HT-29 (cell line): ENCODE results near the gene ANKRD44. TPM values are rescaled to one million over a fixed set of nuclear protein-coding genes. Genes with fewer than 3 reads are reported as not detected.
"Not testable (repeated sequence)": the region's sequence is repeated elsewhere in the genome, so short reads cannot be mapped to it uniquely, and the experiment has no call there.

Experiments used
- DNase-seq: peaks from one replicate; pipeline ENCODE4 v3.0.0-alpha.2; 2015; ENCODE audit warnings: low spot score
- total RNA-seq: library from RNA; depleted of rRNA; stranded (reverse); fragments of >200 nt; shearing (Covaris generic); gene quantifications from 2 replicates; pipeline ENCODE4 v1.2.3, GENCODE V29; 2014

ANKRD44 gene
- total RNA-seq, 1 experiment from 2014 or later, result 2.8 TPM

DNA sequence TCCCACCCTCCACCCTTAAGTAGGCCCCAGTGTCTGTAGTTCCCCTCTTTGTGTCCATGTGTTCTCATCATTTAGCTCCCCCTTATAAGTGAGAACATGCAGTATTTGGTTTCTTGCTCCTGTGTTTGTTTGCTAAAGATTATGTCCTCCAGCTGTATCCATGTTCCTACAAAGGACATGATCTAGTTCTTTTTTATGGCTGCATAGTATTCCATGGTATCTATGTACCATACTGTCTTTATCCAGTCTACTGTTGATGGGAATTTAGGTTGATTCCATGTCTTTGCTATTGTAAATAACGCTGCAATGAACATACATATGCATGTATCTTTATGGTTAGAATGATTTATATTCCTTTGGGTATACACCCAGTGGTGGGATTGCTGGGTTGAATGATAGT is 233.9 kb downstream of the ANKRD44 start:
- no peak for DNase-seq

DNA sequence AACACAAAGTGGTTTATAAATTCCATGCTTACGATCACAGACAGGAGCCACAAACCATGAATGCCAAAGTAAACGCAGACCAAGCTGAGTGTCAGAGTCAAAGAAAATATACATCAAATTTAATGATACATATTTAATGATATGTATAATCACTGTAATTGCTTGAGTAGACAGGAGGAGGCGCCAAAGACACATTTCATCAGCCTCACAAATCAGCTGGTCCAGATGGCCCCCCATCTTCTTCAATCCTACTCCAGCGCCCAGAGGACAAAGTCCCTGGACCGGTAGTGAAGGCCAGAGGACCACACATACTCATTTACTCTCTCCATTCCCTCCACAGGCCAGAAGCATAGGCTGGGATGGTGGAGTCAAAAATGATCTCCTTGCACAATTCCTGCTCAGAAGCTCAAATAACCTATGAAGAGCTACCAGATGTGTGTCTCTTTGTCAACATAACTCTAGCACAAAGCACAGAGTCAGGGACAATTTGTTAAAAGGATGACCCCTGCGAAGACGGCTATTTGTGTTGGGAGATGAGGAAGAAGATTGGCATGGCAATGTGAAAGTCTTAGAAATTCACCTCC is 234.7 kb downstream of the ANKRD44 start:
- DNase-seq, result peak; percentile 36

- no peak for DNase-seq
These were observed 235.3 kb downstream of the ANKRD44 start for GRCh38 chr2:197075281-197075680.

DNA sequence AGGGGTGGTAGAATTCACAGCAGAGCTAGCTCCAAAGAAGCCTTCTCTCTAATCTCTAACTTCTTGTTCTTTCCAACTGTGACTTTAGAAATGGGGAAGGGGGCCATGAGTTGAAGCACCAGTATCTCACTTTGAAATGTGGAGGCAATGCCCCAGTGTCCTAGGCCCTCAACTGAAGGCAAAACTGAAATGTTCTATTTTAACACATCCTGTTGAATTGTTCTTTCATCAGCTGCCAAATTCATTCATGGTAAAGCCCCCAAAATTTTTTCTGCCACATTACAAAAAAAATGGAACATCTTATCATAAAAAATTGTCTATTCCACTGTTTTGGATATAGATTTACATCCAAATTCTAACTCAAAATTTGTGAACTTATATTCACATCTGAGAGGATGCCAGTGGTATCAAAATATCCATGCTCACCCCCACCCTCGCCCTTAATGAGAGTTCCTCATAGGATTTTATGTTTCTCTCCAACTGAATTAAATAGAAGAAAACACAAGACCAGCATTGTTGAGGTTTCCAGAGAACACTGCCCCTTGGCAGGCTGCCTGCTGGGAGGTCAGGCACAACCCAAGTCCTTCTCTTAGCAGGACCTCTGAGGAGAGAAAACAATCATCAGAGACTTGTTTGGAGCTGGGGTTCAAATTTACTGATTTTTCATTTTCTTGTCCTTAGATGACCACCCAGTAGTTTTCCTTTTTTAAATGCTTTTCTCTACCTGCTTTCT is 236.7 kb downstream of the ANKRD44 start:
- DNase-seq, result peak; percentile 46

DNA sequence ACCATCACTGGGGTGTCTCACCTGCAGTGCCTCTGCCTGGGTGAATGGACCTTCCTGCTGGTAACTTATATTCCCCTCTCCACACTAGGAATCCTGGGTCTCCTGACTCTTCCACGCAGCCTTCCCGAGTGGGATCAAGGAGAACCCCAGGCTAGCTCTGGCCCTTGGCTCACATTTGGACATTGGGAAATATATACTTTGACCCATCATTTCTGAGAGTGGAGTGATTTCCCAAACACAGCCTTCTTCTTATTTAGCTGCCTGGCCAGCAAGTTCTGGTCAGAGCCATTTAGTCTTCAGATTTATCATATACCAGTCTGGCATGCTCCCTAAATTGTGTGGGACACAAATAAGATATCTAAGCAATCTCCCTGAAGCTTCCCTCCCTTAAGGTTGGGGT is 237.3 kb downstream of the ANKRD44 start:
- DNase-seq, result no peak

GRCh38 chr2:197072533-197072932 is 238.0 kb downstream of the ANKRD44 start:
- no peak for DNase-seq

- DNase-seq, result no peak
These were observed 238.7 kb downstream of the ANKRD44 start for GRCh38 chr2:197071790-197072436.

DNA sequence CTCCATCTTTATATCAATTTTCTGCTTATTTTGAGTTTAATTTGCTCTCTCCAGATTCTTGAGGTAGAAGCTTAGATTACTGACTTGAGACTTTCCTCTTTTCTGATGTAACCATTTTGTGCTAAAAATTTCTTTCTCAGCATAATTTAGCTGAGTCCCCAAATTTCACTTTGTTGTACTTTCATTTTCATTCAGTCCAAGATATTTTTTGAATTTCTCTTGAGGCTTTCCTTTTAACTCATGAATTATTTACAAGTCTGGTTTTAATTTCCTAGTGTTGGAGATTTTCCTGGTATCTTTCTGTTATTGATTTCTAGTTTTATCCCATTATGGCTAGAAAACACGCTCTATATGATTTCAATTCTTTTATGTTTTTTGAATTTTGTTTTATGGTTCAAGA is 239.4 kb downstream of the ANKRD44 start:
- DNase-seq, result no peak

- no peak for DNase-seq
These were observed 240.6 kb downstream of the ANKRD44 start for GRCh38 chr2:197069958-197070357.

DNA sequence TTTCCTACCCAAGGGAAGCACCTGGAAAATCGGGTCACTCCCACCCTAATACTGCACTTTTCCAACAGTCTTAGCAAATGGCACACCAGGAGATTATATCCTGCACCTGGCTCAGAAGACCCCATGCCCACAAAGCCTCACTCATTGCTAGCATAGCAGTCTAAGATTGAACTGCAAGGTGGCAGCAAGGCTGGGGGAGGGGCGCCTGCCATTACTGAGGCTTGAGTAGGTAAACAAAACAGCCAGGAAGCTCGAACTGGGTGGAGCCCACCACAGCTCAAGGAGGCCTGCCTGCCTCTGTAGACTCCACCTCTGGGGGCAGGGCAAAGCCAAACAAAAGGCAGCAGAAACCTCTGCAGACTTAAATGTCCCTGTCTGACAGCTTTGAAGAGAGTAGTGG is 248.0 kb downstream of the ANKRD44 start:
- DNase-seq, result not testable (repeated sequence)

GRCh38 chr2:197059477-197059876 is 251.1 kb downstream of the ANKRD44 start:
- no peak for DNase-seq

DNA sequence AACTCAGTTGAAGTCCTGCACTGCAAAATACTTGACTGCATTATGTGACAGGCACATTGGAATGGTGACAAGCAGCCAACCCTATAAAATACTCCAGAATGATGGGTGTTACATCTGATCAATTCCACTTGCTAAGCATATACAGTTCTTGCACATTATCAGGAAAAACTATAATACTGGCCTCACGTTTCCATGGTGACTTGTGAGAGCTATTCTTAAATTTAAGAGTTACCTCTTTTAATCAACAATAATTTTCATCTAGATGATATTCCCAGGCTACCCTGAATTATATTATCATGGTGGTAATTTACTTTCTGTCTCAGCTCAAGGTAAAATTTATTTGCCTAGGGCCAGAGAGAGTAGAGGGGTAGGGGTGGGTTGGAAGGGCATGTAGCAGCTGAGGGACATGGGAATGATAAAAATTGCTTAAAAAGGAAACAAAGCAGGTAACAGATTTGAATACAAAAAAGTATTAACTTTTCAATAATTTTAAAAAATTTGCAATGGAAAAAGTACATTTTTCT is 251.7 kb downstream of the ANKRD44 start:
- no peak for DNase-seq

DNA sequence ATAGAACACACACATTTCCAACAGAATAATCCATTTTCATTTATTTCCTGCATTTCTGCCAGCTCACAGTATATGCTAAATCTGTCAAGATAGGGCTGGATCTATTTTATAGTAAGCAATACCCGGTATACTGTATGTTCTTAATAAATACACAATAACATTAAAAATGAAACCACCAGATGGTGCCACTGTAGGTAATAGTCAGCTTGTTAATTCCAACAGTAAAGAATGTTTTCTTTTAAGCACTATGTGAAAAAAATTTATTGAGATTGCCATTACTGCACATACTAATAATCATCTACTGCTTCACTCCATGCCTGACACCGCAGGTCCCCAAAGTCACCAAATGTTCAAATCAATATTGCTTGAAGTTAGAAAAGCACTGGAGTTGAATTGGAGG is 252.6 kb downstream of the ANKRD44 start:
- DNase-seq, result no peak

GRCh38 chr2:197055045-197055444 is 255.5 kb downstream of the ANKRD44 start:
- DNase-seq, result no peak

DNA sequence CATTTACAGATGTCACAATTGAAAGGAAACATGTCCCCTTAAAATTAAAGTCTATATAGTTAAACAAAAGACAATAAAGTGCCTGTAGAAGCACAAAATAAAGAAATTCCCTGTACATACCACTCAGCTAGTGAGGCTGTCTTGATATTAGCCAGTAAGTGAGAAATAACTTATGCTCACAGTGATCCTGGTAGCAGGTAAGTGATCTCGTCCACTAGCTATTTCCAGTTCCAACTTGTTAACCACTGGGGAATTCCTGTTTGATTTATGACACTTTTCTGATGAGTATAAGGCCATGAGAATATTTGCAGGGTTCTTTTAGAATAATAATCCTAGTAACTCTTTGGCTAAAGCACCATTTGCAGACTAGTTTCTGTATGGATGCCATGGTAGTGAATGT is 256.1 kb downstream of the ANKRD44 start:
- DNase-seq, result no peak

DNA sequence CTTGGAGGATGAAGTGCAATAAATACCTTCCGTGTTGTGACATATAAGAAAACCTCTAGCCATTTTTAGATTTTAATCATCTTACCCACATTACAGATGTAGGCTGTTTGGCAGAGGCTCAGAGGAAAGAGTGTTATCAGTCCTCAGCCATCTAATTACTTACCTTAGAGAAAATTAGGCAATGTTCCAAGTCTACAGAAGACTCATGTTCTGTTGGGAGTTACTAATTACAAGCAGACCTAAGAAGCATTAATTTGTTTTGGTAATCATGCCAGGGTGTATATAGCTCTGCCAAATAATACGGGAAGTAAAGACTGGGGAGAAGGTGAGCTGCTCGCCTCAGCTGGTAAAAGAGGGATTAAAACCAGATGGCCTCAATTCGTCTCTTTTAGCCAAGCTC is 258.2 kb downstream of the ANKRD44 start:
- DNase-seq, result peak; percentile 56

GRCh38 chr2:197045115-197045514 is 265.5 kb downstream of the ANKRD44 start:
- no peak for DNase-seq

- no peak for DNase-seq
These were observed 267.8 kb downstream of the ANKRD44 start for GRCh38 chr2:197042739-197043196.

GRCh38 chr2:197037863-197038398 is 272.6 kb downstream of the ANKRD44 start:
- DNase-seq, result no peak

DNA sequence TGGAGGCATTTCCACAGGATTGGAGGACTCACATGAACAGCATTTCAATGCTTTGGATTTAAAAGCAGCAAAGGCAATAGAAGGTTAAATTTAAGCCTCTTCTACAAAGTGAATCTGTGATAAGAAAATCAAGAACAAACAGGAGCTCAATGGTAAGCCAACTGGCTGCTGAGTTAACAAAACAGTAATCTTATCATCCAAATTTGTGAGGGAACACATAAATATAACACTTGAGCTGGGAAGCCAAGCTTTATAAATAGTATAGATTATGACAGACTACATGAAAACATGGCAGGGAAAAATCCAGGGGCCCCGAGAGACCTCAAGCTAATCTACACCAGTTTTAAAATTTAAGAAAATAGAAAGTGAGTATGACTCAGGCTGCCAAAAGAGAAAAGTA is 275.6 kb downstream of the ANKRD44 start:
- DNase-seq, result no peak

GRCh38 chr2:197034292-197034691 is 276.3 kb downstream of the ANKRD44 start:
- no peak for DNase-seq

- no peak for DNase-seq
These were observed 277.4 kb downstream of the ANKRD44 start for GRCh38 chr2:197033222-197033621.
